Measurements from ENCODE around the gene CALCOCO1.

Gene CALCOCO1

DNA sequence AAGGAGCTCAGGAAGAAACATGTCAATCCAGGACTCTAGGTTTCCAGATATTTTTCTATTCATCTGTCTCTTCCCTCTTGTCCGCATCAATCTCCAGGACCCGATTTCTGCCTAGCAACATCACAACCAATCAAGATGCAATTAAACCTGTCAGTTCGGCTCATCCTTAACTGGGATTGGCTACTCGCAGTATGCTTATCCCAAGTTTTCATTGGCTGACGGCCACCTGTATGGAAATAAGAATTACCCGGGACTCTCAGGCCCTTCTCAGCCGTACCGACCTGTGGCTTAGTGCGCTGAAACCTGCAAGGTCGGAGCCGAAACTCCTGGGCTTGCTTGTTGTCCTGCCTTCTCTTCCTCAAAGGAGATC, 31.0 kb downstream of the CALCOCO1 start:
- Histone ChIP-seq H3K27ac (replicated peaks) (no peak overlapping the region), H3K27me3 (ENCODE audit: insufficient read depth, poor library complexity, severe bottlenecking) (peaks cover 81% of the 10 kb centered on the region), H3K4me3 (replicated peaks; ENCODE audit: insufficient read depth, low read length) (no peak overlapping the region)
- no peak for DNase-seq (ENCODE audit: low read depth in 1 of 2, low spot score in 1 of 2)
- no peak for TF ChIP-seq SPI1 (IDR thresholded peaks at IDR 0.05; ENCODE audit: borderline replicate concordance, low read depth)
- no peak for TF ChIP-seq POLR2AphosphoS5 (IDR thresholded peaks at IDR 0.05; ENCODE audit: low read depth)
- TF ChIP-seq, protein P1, sequence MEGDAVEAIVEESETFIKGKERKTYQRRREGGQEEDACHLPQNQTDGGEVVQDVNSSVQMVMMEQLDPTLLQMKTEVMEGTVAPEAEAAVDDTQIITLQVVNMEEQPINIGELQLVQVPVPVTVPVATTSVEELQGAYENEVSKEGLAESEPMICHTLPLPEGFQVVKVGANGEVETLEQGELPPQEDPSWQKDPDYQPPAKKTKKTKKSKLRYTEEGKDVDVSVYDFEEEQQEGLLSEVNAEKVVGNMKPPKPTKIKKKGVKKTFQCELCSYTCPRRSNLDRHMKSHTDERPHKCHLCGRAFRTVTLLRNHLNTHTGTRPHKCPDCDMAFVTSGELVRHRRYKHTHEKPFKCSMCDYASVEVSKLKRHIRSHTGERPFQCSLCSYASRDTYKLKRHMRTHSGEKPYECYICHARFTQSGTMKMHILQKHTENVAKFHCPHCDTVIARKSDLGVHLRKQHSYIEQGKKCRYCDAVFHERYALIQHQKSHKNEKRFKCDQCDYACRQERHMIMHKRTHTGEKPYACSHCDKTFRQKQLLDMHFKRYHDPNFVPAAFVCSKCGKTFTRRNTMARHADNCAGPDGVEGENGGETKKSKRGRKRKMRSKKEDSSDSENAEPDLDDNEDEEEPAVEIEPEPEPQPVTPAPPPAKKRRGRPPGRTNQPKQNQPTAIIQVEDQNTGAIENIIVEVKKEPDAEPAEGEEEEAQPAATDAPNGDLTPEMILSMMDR (IDR thresholded peaks at IDR 0.05; ENCODE audit: insufficient read depth, low read length) = no peak
- TF ChIP-seq, protein P2, sequence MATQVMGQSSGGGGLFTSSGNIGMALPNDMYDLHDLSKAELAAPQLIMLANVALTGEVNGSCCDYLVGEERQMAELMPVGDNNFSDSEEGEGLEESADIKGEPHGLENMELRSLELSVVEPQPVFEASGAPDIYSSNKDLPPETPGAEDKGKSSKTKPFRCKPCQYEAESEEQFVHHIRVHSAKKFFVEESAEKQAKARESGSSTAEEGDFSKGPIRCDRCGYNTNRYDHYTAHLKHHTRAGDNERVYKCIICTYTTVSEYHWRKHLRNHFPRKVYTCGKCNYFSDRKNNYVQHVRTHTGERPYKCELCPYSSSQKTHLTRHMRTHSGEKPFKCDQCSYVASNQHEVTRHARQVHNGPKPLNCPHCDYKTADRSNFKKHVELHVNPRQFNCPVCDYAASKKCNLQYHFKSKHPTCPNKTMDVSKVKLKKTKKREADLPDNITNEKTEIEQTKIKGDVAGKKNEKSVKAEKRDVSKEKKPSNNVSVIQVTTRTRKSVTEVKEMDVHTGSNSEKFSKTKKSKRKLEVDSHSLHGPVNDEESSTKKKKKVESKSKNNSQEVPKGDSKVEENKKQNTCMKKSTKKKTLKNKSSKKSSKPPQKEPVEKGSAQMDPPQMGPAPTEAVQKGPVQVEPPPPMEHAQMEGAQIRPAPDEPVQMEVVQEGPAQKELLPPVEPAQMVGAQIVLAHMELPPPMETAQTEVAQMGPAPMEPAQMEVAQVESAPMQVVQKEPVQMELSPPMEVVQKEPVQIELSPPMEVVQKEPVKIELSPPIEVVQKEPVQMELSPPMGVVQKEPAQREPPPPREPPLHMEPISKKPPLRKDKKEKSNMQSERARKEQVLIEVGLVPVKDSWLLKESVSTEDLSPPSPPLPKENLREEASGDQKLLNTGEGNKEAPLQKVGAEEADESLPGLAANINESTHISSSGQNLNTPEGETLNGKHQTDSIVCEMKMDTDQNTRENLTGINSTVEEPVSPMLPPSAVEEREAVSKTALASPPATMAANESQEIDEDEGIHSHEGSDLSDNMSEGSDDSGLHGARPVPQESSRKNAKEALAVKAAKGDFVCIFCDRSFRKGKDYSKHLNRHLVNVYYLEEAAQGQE (IDR thresholded peaks at IDR 0.05; ENCODE audit: insufficient replicate concordance, low read depth) = no peak
- TF ChIP-seq GABPA (IDR thresholded peaks at IDR 0.05; ENCODE audit: low read depth) = no peak

DNA sequence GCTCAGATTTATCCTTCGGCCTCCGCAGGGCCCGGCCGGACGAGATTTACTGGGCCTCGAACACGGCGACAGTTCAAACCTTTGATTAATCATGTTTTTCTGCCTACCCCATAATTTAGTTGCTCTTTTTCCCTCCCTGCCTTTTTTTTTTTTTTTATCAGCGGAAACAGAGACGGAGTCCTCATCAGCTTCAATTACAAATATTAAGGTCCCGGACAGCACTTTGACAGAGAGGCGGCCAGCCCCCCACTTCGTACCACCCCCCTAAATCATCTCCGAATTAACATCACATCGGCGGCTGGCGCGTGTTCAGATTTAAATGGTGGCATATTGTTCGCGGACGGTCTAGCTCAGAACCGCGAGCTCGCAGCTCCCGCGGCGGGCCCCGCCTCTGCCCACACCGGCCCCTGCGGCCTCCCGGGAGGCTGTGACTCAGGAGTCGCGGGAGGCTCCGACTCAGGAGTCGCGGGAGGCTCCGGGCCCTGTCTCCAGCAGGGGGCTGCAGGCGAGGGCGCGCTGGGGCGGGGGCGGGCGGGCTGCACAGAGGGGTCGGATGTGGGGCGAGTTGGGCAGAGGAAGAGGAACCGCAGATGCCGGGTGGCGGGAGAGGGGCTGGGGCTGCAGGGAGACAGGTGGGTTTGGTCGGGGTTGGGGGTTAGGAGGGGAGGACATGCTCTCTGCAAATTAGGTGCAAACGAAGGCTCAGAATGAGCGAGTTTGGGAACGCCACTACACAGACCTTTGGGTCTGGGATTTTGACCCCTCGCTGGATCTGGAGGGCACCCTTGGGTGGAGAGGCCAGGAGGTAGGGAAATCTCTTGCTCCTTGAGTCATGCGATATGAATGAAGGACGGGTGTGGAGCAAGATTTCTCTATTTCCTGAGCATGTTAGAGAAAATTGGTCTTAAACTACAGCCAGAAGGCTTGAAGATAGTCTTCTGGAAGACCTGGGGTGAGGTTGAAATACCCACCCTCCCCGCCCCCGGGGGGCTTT, 31.8 kb downstream of the CALCOCO1 start:
- Histone ChIP-seq H3K27me3 (ENCODE audit: insufficient read depth, poor library complexity, severe bottlenecking) (peaks cover 81% of the 10 kb centered on the region), H3K4me3 (replicated peaks; ENCODE audit: insufficient read depth, low read length) (no peak overlapping the region), H3K27ac (replicated peaks) (no peak overlapping the region)
- TF ChIP-seq, protein P1 (IDR thresholded peaks at IDR 0.05; ENCODE audit: insufficient read depth, low read length) = no peak
- no peak for TF ChIP-seq GABPA (IDR thresholded peaks at IDR 0.05; ENCODE audit: low read depth)
- TF ChIP-seq POLR2AphosphoS5 (IDR thresholded peaks at IDR 0.05; ENCODE audit: low read depth) = no peak
- TF ChIP-seq, protein P2 (IDR thresholded peaks at IDR 0.05; ENCODE audit: insufficient replicate concordance, low read depth) = no peak
- TF ChIP-seq SPI1 (IDR thresholded peaks at IDR 0.05; ENCODE audit: borderline replicate concordance, low read depth) = no peak
- no peak for DNase-seq (ENCODE audit: low read depth in 1 of 2, low spot score in 1 of 2)

DNA sequence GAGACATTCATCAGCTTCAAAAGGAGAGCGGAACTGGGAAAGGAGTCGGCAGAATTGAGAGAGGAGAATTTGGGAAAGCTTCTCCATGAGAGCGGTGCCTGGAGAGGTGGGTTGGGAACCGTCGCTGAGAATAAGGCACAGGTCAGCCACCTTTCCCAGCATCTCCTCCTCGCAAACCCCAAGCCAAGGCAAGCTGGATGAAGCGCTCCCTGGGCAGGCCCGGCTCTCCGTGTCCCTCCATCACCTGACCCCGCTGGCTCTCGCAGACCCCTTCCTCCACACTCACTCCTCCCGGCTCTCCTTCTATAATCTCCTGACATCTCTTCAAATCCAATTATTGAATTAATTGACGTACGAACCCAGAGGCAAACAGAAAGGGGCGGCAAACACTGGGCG, 32.5 kb downstream of the CALCOCO1 start:
- peaks cover 74% of the 10 kb centered on the region for H3K27me3 ChIP-seq (ENCODE audit: insufficient read depth, poor library complexity, severe bottlenecking)
- TF ChIP-seq, protein P2 (IDR thresholded peaks at IDR 0.05; ENCODE audit: insufficient replicate concordance, low read depth) = no peak
- TF ChIP-seq SPI1 (IDR thresholded peaks at IDR 0.05; ENCODE audit: borderline replicate concordance, low read depth) (no peak), POLR2AphosphoS5 (IDR thresholded peaks at IDR 0.05; ENCODE audit: low read depth) (no peak), GABPA (IDR thresholded peaks at IDR 0.05; ENCODE audit: low read depth) (no peak)
- TF ChIP-seq, protein P1 (IDR thresholded peaks at IDR 0.05; ENCODE audit: insufficient read depth, low read length) = no peak
- no peak for DNase-seq (ENCODE audit: low read depth in 1 of 2, low spot score in 1 of 2)
- H3K27ac ChIP-seq (replicated peaks) = no peak overlapping the region
- H3K4me3 ChIP-seq (replicated peaks; ENCODE audit: insufficient read depth, low read length) = no peak overlapping the region
